ENCODE measurements around the gene ASH1L.
"Not testable (repeated sequence)": the region's sequence is repeated elsewhere in the genome, so short reads cannot be mapped to it uniquely, and the experiment has no call there.

GRCh38 chr1:155493595-155493994 lies 69.0 kb downstream of the ASH1L start:
- TF ChIP-seq CTCF (conservative IDR thresholded peaks at IDR 0.05; ENCODE audit: low read depth in 2 of 2); EZH2 (IDR thresholded peaks at IDR 0.05; ENCODE audit: low read depth, unreplicated experiment); EZH2phosphoT487 (IDR thresholded peaks at IDR 0.05; ENCODE audit: unreplicated experiment); POLR2AphosphoS5 (IDR thresholded peaks at IDR 0.05; ENCODE audit: low read depth); REST (IDR thresholded peaks at IDR 0.05; ENCODE audit: unreplicated experiment); STAT1 (IDR thresholded peaks at IDR 0.05; ENCODE audit: unreplicated experiment); ZNF331 (CRISPR knock-in tag; IDR thresholded peaks at IDR 0.05; ENCODE audit: low read depth); ZNF462 (CRISPR knock-in tag; IDR thresholded peaks at IDR 0.05); JUNB (IDR thresholded peaks at IDR 0.05; ENCODE audit: unreplicated experiment); CREB1 (CRISPR knock-in tag; IDR thresholded peaks at IDR 0.05; ENCODE audit: low read depth); NANOG (IDR thresholded peaks at IDR 0.05; ENCODE audit: borderline replicate concordance); ETS1 (IDR thresholded peaks at IDR 0.05): not testable (repeated sequence)

Measured in GM23338 (cell line).